ENCODE results near the gene SF3B5. TPM values are rescaled to one million over a fixed set of nuclear protein-coding genes. Genes with fewer than 3 reads are reported as not detected.

The SF3B5 gene
- total and polyA plus RNA-seq, 9 of the 15 experiments (the other 6 are each of a cell fraction or from before 2014, with no cell fraction given), result 238 to 1,211 (median 407) TPM

GRCh38 chr6:144104488-144104887 is 9.1 kb upstream of the SF3B5 start:
- ChIA-PET CTCF (ENCODE audit: low intra/inter-chr PET ratio) (interaction anchor here (0.6 to 2.5 kb wide), 6 partner anchors 112 to 1630 kb away, joined by 3 to 13 read pairs (median 6); no protein-coding TSS in a partner anchor), POLR2A (no interaction called here)
- 36% methylated on average over 4 of the region's 4 CpGs for WGBS (ENCODE audit: insufficient coverage, low coverage, missing lambda C conversion rate)
- TF ChIP-seq HNRNPK (IDR thresholded peaks at IDR 0.05; ENCODE audit: low read depth, low read length, poor library complexity, severe bottlenecking) (no peak), GABPB2 (CRISPR knock-in tag; conservative IDR thresholded peaks at IDR 0.05) (no peak), CEBPG (CRISPR knock-in tag; IDR thresholded peaks at IDR 0.05) (no peak), CEBPG (tag; conservative IDR thresholded peaks at IDR 0.05 in 1 of 2, IDR thresholded peaks at IDR 0.05 in 1 of 2) (0 out of 4 replicates have a peak, but pooled peaks of 1 of the 2 experiments have one; percentile 12)
- TF ChIP-seq, protein P1, sequence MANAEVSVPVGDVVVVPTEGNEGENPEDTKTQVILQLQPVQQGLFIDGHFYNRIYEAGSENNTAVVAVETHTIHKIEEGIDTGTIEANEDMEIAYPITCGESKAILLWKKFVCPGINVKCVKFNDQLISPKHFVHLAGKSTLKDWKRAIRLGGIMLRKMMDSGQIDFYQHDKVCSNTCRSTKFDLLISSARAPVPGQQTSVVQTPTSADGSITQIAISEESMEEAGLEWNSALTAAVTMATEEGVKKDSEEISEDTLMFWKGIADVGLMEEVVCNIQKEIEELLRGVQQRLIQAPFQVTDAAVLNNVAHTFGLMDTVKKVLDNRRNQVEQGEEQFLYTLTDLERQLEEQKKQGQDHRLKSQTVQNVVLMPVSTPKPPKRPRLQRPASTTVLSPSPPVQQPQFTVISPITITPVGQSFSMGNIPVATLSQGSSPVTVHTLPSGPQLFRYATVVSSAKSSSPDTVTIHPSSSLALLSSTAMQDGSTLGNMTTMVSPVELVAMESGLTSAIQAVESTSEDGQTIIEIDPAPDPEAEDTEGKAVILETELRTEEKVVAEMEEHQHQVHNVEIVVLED (CRISPR knock-in tag; IDR thresholded peaks at IDR 0.05), result no peak
- Histone ChIP-seq H2AFZ (ENCODE audit: low read depth, low read length) (no peak overlapping the region), H3K9me3 (replicated peaks; ENCODE audit: control insufficient read depth, insufficient read depth, low read depth, low read length) (no peaks in the 10 kb centered on the region), H3K4me1 (replicated peaks in 1 of 2; ENCODE audit: control insufficient read depth in 2 of 2, insufficient read depth in 2 of 2, low read length in 2 of 2) (no peaks in the 10 kb centered on the region), H3K9me1 (ENCODE audit: control insufficient read depth, insufficient read depth, low read length) (no peaks in the 10 kb centered on the region), H3K4me3 (no peak overlapping the region), H3K36me3 (ENCODE audit: control insufficient read depth, insufficient read depth, low read length) (no peaks in the 10 kb centered on the region), H4K20me1 (replicated peaks; ENCODE audit: control insufficient read depth, insufficient read depth, low read length) (no peaks in the 10 kb centered on the region), H3K27me3 (ENCODE audit: control insufficient read depth in 2 of 2, insufficient read depth in 2 of 2, low read length in 2 of 2) (no peaks in the 10 kb centered on the region), H3K9ac (ENCODE audit: insufficient read depth in 1 of 2, low read depth in 2 of 2, low read length in 2 of 2) (no peak overlapping the region), H3K27ac (ENCODE audit: extremely low read depth, low read depth, low read length) (no peak overlapping the region), H3K4me2 (ENCODE audit: insufficient read depth, low read length) (no peak overlapping the region), H3K79me2 (ENCODE audit: control insufficient read depth, insufficient read depth, low read length) (no peaks in the 10 kb centered on the region)
- in situ Hi-C loops (cut with MboI) (loop anchor here (10.0 kb wide), 1 partner anchor 380 kb away; no protein-coding TSS in a partner anchor), intact Hi-C loops (cut with micrococcal nuclease) (loop anchor here (2.0 kb wide), 1 partner anchor 46 kb away; the partner anchor contains the start of gene STX11)
- BruUV-seq (replicated peaks), result no TSS peak
- DNase-seq (ENCODE audit: extremely low read depth in 1 of 4, low spot score in 3 of 4) (no peak), ATAC-seq (no peak), FAIRE-seq (no peak)
